ENCODE results near the gene ZC3H4. TPM values are rescaled to one million over a fixed set of nuclear protein-coding genes. Genes with fewer than 3 reads are reported as not detected.
"Not testable (repeated sequence)": the region's sequence is repeated elsewhere in the genome, so short reads cannot be mapped to it uniquely, and the experiment has no call there.

ZC3H4 gene
- total RNA-seq, 1 donor from 2014 or later, result 49.3 TPM

DNA sequence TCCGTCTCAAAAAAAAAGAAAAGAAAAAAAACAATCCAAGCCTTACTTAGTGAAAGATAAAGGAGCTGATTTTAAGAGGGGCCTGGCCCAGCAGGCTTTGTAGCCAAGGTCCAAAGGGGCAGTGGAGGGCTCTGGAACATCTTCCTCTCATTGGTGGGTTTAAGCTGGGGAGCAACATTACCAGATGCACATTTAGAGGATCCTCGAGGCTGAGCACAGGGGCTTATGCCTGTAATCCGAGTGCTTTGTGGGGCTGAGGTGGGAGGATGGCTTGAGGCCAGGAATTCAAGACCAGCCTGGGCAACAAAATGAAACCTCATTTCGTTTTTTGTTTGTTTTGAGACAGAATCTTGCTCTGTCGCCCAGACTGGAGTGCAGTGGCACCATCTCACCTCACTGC is 57.2 kb downstream of the ZC3H4 start:
- TF ChIP-seq, protein P1, sequence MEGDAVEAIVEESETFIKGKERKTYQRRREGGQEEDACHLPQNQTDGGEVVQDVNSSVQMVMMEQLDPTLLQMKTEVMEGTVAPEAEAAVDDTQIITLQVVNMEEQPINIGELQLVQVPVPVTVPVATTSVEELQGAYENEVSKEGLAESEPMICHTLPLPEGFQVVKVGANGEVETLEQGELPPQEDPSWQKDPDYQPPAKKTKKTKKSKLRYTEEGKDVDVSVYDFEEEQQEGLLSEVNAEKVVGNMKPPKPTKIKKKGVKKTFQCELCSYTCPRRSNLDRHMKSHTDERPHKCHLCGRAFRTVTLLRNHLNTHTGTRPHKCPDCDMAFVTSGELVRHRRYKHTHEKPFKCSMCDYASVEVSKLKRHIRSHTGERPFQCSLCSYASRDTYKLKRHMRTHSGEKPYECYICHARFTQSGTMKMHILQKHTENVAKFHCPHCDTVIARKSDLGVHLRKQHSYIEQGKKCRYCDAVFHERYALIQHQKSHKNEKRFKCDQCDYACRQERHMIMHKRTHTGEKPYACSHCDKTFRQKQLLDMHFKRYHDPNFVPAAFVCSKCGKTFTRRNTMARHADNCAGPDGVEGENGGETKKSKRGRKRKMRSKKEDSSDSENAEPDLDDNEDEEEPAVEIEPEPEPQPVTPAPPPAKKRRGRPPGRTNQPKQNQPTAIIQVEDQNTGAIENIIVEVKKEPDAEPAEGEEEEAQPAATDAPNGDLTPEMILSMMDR (IDR thresholded peaks at IDR 0.05), result no peak
- DNase-seq, result no peak
- Histone ChIP-seq H3K36me3 (no peaks in the 10 kb centered on the region), H3K4me3 (no peak overlapping the region), H3K27me3 (ENCODE audit: low read depth) (no peaks in the 10 kb centered on the region), H3K4me1 (no peaks in the 10 kb centered on the region), H3K9me3 (no peaks in the 10 kb centered on the region), H3K27ac (no peak overlapping the region)
- intact Hi-C loops (cut with DNase I), result no loop called here
- no peak for ATAC-seq

DNA sequence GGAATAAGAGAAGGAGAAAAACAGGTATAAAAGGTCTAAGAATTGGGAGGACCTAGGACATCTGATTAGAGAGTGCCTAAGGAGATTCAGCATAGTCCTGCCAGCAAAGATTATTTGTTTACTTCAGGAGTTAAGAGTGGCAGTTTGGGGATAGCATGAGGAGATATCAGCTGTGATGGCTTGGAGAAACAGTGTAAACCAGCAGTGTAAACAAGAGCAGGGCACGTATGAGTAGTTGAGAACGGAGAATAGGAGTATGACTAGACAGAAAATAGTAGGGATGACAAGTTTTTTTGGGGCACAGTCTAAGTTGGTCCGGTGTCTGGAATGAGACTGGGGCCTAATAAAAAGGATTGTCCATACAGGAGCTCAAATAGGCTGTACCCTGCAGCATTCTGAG is 63.0 kb downstream of the ZC3H4 start:
- H3K36me3 ChIP-seq; H3K27ac ChIP-seq; intact Hi-C loops (cut with DNase I); H3K27me3 ChIP-seq (ENCODE audit: low read depth); H3K4me3 ChIP-seq; ATAC-seq; DNase-seq; H3K9me3 ChIP-seq: not testable (repeated sequence)
- peaks cover 11% of the 10 kb centered on the region for H3K4me1 ChIP-seq

DNA sequence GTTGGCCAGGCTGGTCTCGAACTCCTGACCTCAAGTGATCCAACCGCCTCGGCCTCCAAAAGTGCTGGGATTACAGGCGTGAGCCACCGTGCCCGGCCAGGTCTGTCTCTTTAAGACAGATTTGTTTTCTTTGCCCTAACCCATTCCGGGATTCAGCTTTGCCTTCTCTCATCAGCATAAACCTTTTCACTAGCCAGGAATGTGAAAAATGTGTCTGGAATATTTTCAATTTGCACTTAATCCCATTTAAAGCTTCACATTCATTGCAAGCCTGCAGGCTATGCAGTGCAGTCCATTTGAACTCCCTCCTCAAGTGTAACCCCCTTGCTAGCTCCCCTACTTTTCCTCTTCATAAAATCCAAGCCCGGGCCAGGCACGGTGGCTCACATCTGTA is 64.3 kb downstream of the ZC3H4 start:
- ATAC-seq, result peak in 1 of 2 donors; percentile 32
- no peaks in the 10 kb centered on the region for H3K9me3 ChIP-seq
- TF ChIP-seq, protein P1 (IDR thresholded peaks at IDR 0.05), result no peak
- H3K4me1 ChIP-seq, result peaks cover 11% of the 10 kb centered on the region
- peak overlapping the region; percentile 41 for H3K27ac ChIP-seq
- no peaks in the 10 kb centered on the region for H3K36me3 ChIP-seq
- intact Hi-C loops (cut with DNase I), result no loop called here
- H3K27me3 ChIP-seq (ENCODE audit: low read depth), result no peaks in the 10 kb centered on the region
- H3K4me3 ChIP-seq, result peak overlapping the region; percentile 95
- no peak for DNase-seq

DNA sequence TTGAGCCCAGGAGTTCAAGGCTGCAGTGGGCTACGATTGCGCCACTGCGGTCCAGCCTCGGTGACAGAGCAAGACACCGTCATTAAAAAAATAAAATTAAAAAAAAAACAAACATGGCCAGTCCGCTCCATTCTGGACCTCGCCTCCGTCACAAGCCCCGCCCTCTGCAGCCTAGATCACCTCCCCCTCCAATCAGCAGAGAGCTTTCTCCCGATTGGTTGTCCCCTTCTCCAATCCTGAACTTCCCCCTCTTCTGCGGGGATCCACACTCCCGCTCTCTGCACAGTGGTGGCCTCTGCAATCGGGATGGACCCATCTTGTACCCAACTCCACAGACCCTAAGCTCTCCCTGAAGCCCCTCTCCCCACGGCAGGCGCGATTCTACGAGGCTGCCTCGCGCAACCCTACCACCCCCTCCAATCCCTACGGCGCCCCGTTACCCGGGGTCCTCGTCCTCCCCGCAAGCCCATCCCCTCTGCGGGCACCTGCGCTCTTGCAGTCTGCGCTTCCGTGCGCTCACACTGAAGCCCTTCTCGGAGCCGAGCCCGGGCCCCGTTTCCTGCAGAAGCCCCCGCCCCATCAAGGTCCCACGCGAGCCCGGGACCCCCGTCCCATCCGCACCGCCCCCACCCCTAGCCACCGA is 65.7 kb downstream of the ZC3H4 start:
- DNase-seq, result peak; percentile 89
- Histone ChIP-seq H3K4me1 (peaks cover 11% of the 10 kb centered on the region), H3K4me3 (peak overlapping the region; percentile 95), H3K27me3 (ENCODE audit: low read depth) (no peaks in the 10 kb centered on the region), H3K36me3 (no peaks in the 10 kb centered on the region), H3K27ac (peak overlapping the region; percentile 89), H3K9me3 (no peaks in the 10 kb centered on the region)
- ATAC-seq, result peak; percentile 86 to 93
- intact Hi-C loops (cut with DNase I), result no loop called here
- TF ChIP-seq, protein P1 (IDR thresholded peaks at IDR 0.05), result no peak

DNA sequence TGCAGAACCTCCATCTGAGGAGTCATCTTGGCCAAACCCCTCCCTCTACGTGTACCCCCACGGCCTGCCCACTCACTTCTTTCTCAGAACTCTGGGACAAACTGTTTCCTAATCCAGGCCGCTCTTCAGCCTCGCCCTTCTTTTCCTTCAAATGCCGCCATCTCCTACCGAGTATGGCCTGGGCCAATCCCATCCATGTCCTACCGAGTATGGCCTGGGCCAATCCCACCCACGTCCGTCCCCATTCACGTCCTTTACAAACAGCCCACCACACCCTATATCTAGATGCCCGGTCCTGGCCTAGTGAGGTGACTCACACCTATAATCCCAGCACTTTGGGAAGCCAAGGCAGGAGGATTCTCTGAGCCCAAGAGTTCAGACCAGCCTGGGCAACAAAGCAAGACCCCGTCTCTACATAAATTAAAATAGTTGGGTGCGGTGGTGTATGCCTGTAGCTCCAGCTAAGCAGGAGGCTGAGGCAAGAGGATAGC is 66.3 kb downstream of the ZC3H4 start:
- intact Hi-C loops (cut with DNase I), result no loop called here
- ATAC-seq, result no peak
- Histone ChIP-seq H3K36me3 (no peaks in the 10 kb centered on the region), H3K9me3 (no peaks in the 10 kb centered on the region), H3K27ac (no peak overlapping the region), H3K27me3 (ENCODE audit: low read depth) (no peaks in the 10 kb centered on the region), H3K4me3 (peak overlapping the region; percentile 95), H3K4me1 (peaks cover 11% of the 10 kb centered on the region)
- DNase-seq, result no peak
- TF ChIP-seq, protein P1 (IDR thresholded peaks at IDR 0.05), result no peak

DNA sequence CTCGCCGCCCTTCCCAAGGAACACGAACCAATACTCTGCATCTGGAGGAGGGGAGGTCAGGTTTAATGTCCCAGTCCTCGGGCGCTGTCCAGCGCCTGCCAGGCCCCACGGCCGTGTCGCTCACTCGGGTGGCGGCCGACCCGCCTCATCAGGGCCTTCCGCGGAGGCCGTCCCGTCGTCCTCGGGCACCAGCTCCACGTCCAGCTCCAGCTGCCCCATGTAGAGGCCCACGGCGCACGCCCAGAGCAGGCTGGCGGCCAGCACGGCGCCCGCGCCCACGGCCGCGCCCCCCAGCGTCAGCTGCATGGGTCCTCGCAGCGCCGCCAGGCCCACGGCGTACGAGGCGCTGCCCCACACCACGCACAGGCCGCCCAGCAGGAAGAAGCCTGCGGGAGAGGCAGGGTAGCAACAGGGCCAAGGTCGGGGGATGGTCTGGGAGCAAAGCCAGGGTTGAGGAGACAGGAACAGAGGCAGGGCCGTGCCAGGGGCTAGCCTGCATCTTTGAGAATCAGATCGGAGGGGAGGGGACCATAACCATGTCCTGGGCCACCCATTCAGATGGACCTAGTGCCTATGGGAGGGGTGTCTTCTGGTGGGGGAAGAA is 67.6 kb downstream of the ZC3H4 start:
- Histone ChIP-seq H3K36me3 (no peaks in the 10 kb centered on the region), H3K4me1 (peaks cover 11% of the 10 kb centered on the region), H3K27ac (no peak overlapping the region), H3K9me3 (no peaks in the 10 kb centered on the region), H3K4me3 (no peak overlapping the region), H3K27me3 (ENCODE audit: low read depth) (no peaks in the 10 kb centered on the region)
- TF ChIP-seq, protein P1 (IDR thresholded peaks at IDR 0.05), result no peak
- intact Hi-C loops (cut with DNase I), result no loop called here
- DNase-seq (no peak), ATAC-seq (no peak)

Data from lower lobe of right lung (tissue), 2 donors.